ENCODE results near the gene NME7.

Gene NME7

DNA sequence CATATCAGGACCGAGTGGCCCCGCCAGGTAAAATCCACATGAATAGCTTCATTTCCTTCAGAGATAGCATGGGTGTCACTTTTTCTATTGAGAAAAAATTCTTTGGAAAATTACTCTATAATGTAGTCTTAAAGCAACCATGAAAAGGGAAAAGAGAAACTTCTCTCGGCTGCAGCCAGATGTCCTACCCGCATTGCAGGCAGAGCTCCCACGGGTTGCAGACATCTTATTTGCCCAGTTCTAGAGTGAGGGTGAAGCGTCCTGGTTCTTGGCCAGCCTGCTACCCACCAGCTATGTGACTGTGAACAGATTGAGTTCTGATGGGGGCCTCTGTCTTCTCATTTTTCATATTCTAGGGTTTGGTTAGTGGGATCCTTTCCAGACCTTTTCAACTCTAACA lies 256.1 kb downstream of the NME7 start:
- no peak for DNase-seq
- Mint-ChIP-seq H3K4me1 (ENCODE audit: low read depth in 2 of 2) (peaks cover 32 to 41% of the 10 kb centered on the region in 2 donors), H3K27ac (no peak overlapping the region), H3K4me3 (no peak overlapping the region), H3K9me3 (no peaks in the 10 kb centered on the region), H3K27me3 (no peaks in the 10 kb centered on the region), H3K36me3 (ENCODE audit: insufficient read depth) (peaks cover 7% of the 10 kb centered on the region)
- ATAC-seq (replicated peaks) = no peak

DNA sequence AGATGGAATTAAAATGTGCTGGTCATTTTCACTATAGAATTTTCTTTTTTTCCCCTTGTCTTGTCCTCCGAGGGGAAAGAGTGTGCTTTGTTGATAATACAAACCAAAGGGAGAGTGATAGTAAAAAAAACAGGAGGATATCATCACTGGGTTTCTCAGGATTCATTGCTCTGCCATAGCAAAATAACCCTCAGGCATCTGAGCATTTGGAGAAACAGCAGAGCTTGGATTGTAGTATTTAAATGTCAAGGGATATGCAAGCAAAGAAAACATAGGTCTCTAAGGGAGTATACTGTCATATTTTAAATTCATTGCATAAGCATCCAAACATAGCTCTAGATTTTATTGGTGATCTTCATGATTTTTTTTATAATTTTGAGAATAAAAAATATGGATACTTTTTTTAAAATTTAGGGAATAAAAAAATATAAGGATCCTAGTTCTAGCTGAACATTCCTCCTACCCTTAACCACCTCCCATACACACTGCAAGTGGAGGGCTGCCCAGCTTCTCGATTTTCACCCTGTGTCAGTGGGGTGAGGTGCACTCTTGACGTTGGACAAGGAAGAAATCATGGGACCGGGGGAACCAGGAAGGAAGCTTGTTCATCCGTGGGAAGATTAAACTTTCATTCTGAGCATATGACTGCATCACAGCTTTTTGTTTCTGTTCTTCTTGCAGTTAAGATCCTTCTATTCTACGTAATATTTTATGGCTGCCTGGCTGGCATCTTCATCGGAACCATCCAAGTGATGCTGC lies 256.7 kb downstream of the NME7 start:
- Mint-ChIP-seq H3K4me1 (ENCODE audit: low read depth in 2 of 2) (peaks cover 28 to 35% of the 10 kb centered on the region in 2 donors), H3K27me3 (no peaks in the 10 kb centered on the region), H3K4me3 (peak overlapping the region; percentile 48 to 85), H3K36me3 (ENCODE audit: insufficient read depth) (peaks cover 7% of the 10 kb centered on the region), H3K27ac (no peak overlapping the region), H3K9me3 (no peaks in the 10 kb centered on the region)
- DNase-seq (no peak), ATAC-seq (replicated peaks) (no peak)

DNA sequence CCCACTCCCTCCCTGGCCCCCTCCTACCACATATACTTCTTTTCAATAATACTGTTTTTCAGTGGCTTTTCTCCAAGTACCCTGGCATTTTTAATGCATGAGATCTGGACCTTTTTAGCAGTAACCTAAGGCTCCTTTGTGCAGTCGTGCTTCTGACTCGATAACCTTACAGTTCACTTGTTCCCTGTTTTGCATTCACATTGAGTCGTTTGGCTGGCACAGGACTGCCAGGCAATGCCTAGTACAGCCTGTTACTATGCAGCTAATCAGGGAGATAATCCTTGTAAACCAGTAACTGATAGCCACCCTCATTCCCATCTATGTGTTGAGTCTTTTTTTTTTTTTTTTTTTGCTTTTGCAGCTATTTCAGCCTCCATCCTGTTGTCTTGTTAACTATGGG lies 257.4 kb downstream of the NME7 start:
- Mint-ChIP-seq H3K4me3 (peak overlapping the region; percentile 61 to 85), H3K9me3 (no peaks in the 10 kb centered on the region), H3K27me3 (no peaks in the 10 kb centered on the region), H3K36me3 (ENCODE audit: insufficient read depth) (peaks cover 7% of the 10 kb centered on the region), H3K27ac (peak overlapping the region in 1 of 2 donors; percentile 64), H3K4me1 (ENCODE audit: low read depth in 2 of 2) (peaks cover 31 to 35% of the 10 kb centered on the region in 2 donors)
- no peak for DNase-seq
- ATAC-seq (replicated peaks) = no peak

DNA sequence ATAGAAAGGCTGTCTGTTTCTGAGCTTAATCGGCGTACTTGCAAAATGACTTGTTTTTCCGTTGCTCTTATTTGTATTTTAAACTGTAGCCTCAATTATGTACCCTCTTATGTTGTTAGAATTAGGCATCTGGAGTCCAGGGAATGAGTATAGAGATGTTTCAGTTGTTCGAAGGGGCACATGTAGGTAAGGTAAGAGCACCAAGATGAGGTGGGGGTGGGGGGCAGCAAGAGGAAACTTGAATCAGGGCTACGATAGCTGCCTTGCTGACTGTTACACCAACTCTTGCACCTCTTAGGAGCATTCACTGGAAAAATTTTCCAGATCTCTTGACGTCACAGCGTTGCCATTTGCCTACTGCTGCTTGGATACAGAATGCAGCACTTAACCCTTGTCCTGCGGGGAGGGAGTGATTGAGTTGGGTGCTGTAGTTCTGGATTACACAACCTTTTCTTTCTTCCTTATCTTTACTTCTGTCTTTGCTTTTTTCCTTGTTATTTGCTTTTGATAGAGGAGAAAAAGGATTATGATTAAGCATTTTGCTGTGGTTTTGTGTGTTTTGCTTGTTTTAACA lies 257.9 kb downstream of the NME7 start:
- H3K4me1 Mint-ChIP-seq (ENCODE audit: low read depth in 2 of 2) = peaks cover 36 to 41% of the 10 kb centered on the region in 2 donors
- H3K27me3 Mint-ChIP-seq = no peaks in the 10 kb centered on the region
- no peaks in the 10 kb centered on the region for H3K9me3 Mint-ChIP-seq
- H3K36me3 Mint-ChIP-seq (ENCODE audit: insufficient read depth) = peaks cover 7% of the 10 kb centered on the region
- no peak for ATAC-seq (replicated peaks)
- DNase-seq = no peak
- peak overlapping the region in 1 of 2 donors; percentile 64 for H3K27ac Mint-ChIP-seq
- peak overlapping the region; percentile 61 to 85 for H3K4me3 Mint-ChIP-seq

DNA sequence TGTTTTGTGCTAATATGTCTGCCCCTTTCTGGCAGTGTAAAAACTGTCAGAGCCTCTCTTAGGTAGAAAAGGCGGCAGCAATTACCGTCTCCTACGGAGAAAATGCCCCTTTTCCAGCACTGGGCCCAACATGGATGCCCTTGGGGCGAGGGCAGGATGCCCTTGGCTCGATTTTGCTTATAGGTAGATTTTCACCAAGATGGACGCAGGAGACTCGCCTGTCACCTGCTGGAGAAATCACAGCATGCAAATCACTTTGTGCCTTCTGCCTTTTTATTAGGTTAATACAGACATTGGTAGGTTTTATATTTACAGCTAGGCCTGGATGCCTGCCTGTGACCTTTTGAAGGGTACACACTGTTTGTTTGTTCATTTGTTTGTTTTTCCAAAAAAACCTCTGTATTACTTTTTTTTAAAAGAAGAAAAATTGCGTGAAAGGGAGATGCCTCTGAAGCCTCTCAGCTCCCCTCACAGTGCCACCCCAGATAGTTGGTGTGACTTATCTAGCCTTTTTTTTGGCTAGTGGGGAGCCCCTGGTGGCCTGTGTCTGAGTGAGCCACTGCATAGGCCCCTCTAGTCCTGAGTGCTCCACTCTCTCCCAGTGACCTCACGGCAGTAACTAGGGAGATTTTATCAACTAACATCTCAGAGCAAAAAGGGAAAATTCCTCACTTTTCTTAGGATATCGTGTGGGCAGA lies 258.6 kb downstream of the NME7 start:
- H3K4me1 Mint-ChIP-seq (ENCODE audit: low read depth in 2 of 2) = peaks cover 36 to 43% of the 10 kb centered on the region in 2 donors

DNA sequence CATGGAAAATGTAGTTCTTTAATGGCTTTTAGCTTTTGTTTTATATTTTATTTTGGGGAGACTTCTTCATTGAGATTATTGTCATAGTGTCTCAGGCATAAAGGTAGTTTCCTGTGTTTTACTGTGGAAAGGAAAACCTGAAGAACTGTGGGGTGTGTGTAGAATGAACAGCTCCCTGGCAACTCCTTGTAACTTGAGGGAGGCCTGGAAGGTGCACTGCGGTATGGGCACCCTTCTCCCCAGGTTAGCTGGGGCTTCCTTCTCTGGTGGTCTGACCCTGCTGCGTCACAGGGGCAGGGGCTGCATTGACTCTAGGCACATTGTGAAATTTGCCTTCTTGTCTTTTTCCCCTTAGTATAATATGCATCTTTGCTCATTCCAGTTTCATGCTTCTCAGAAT lies 259.4 kb downstream of the NME7 start:
- Mint-ChIP-seq H3K36me3 (ENCODE audit: insufficient read depth) (peaks cover 7% of the 10 kb centered on the region), H3K9me3 (no peaks in the 10 kb centered on the region), H3K4me3 (peak overlapping the region; percentile 82 to 85), H3K27ac (peak overlapping the region in 1 of 2 donors; percentile 81), H3K27me3 (no peaks in the 10 kb centered on the region), H3K4me1 (ENCODE audit: low read depth in 2 of 2) (peaks cover 36 to 43% of the 10 kb centered on the region in 2 donors)
- no peak for ATAC-seq (replicated peaks)
- no peak for DNase-seq

More for the DNA sequence above, 258.6 kb downstream of the NME7 start:
- peak overlapping the region in 1 of 2 donors; percentile 3 for H3K27ac Mint-ChIP-seq
- H3K36me3 Mint-ChIP-seq (ENCODE audit: insufficient read depth) = peaks cover 7% of the 10 kb centered on the region
- H3K27me3 Mint-ChIP-seq = no peaks in the 10 kb centered on the region
- H3K4me3 Mint-ChIP-seq = peak overlapping the region; percentile 61 to 85
- H3K9me3 Mint-ChIP-seq = no peaks in the 10 kb centered on the region
- ATAC-seq (replicated peaks) (no peak), DNase-seq (no peak)

DNA sequence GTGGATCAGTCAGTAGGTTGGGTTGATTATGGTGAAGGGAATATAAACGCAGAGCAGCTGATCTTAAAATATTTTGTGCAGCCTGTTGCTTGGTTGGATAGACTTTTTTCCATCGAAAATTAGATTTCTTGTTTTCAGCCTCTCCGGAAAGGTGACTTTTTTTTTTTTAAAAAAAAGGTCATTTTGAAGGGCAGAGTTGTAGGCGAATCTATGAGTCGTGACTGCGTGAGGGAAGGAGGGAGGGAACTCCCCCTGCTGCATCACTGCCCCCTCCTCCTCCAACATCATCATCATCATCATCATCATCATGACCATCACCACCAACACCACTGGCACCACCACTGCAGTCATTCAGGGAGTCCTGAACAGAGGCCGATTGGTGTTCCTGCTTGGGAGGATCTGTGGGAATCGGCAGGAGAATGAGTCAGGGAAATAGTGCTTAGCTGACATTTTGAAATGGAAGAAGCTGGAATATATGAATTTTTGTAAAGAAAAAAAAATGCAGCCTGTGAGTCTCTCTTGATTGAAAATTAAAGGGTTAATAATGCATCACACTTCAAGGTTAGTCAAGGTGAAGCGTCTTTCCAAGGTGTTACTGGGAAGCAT lies 259.9 kb downstream of the NME7 start:
- DNase-seq (no peak), ATAC-seq (replicated peaks) (no peak)
- Mint-ChIP-seq H3K9me3 (no peaks in the 10 kb centered on the region), H3K4me1 (ENCODE audit: low read depth in 2 of 2) (peaks cover 36 to 43% of the 10 kb centered on the region in 2 donors), H3K27ac (peak overlapping the region; percentile 56 to 81), H3K27me3 (no peaks in the 10 kb centered on the region), H3K36me3 (ENCODE audit: insufficient read depth) (peaks cover 3% of the 10 kb centered on the region), H3K4me3 (peak overlapping the region; percentile 82 to 85)

DNA sequence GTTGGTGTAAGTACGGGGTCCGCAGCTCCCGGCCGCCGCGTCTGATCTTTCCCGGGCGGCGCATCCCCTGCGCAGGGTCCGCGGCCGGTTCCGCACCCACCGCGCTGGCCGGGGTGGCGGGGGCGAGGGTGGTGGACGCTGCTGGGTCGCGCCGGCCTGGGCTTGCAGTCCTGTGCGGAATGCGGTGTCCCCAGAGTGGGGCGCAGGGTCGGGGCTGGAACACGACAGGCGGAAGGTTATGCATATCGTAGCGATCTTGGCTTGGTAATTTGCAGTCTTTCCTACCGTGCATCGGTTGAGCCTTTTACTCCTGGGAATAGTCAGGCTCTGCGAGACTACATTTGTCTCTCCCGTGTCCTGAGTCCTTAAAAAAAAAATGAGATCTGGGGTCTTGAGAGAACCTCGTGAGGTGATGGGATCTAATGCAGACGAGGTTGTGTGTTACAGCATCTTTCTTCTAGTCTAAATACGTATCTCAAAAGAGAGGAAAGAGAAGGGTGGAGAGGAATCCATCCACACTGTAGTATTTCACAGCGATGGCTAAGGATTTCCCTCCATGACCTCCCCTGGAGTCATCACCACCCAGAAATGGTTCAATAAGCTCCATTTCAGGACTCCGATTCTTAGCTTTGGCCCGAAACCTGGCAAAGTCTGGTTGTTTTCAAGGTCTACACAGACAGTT lies 260.5 kb downstream of the NME7 start:
- no peaks in the 10 kb centered on the region for H3K27me3 Mint-ChIP-seq
- H3K4me3 Mint-ChIP-seq = peak overlapping the region; percentile 82 to 85
- H3K27ac Mint-ChIP-seq = peak overlapping the region; percentile 56 to 81
- peaks cover 36 to 43% of the 10 kb centered on the region in 2 donors for H3K4me1 Mint-ChIP-seq (ENCODE audit: low read depth in 2 of 2)
- ATAC-seq (replicated peaks) = no peak
- peak in 1 of 3 experiments; percentile 9 for DNase-seq
- H3K36me3 Mint-ChIP-seq (ENCODE audit: insufficient read depth) = peaks cover 3% of the 10 kb centered on the region
- H3K9me3 Mint-ChIP-seq = no peaks in the 10 kb centered on the region

DNA sequence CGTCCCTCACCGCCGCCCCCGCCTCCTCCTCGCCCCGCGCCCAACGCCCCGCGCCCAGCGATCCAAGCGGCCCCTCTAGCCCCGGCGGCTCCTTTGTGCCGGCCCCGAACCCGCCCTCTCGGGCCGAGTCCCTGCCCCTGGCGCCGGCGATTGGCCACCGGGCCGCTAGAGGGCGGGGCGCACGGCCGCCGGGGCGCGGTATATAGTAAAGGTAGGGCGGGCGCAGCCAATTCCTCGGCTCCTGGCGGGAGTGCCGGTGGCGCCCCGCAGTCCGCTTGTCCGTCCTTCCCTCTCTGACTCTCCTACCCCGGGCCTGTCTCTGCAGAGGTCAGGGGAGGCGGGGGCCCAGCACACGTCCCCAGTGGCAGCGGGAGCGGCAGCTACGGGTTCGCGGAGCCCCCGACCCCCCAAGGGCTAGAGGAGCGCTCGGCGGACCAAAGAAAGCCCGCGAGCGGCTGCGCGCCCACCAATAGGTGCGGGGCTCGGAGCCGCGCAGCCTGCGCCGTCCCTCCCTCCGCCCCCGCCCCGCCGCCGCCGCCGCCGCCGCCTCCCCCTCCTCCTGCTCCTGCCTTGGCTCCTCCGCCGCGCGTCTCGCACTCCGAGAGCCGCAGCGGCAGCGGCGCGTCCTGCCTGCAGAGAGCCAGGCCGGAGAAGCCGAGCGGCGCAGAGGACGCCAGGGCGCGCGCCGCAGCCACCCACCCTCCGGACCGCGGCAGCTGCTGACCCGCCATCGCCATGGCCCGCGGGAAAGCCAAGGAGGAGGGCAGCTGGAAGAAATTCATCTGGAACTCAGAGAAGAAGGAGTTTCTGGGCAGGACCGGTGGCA lies 261.3 kb downstream of the NME7 start, which contains the start of gene ATP1B1:
ATP1B1 (plus strand) TSS at position 596 of the 826 bp plus-strand sequence; CDS start at position 736, 140 bp downstream.
- Mint-ChIP-seq H3K9me3 (no peaks in the 10 kb centered on the region), H3K4me3 (peak within 1 kb of the TSS; percentile 82 to 85), H3K27me3 (no peaks in the 10 kb centered on the region), H3K36me3 (ENCODE audit: insufficient read depth) (peaks cover 3% of the 10 kb centered on the region), H3K4me1 (ENCODE audit: low read depth in 2 of 2) (peaks cover 36 to 43% of the 10 kb centered on the region in 2 donors), H3K27ac (peak within 1 kb of the TSS; percentile 56 to 81)
- ATAC-seq (replicated peaks) (peak; percentile 88), DNase-seq (peak; percentile 76 to 81 (median 81))

DNA sequence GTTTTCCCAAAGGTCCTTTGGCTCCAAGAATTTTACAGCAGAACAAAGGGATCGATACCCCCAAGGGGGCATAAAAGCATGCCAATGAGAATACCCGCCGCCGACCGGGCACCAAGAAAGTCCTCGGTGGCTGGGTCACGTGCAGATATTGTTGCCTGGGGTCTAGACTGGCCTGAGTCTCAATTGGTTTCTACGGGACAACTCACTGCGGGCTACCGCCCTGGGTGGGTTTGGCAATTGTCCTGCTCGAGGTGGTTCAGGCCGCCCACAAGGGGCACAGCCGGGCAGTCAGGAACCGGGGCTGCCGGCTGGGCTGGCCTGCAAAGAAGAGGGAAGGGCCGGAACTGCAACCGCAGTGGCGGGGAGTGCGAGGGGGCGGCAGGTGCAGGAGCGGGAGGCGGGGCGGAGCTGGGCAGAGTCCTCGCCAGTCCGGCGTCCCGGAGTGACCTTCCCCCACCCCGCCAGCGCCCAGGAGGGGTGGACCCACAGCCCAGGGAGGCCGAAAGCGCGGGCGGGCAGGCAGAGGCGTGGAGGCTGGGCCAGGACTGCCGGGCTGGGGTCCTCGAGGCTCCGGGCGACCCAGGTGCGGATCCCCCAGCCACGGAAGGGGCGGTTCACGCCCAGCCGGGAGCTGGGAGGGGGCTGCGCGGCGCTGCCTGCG lies 262.0 kb downstream of the NME7 start:
- H3K4me1 Mint-ChIP-seq (ENCODE audit: low read depth in 2 of 2) = peaks cover 32 to 40% of the 10 kb centered on the region in 2 donors
- H3K36me3 Mint-ChIP-seq (ENCODE audit: insufficient read depth) = peaks cover 3% of the 10 kb centered on the region
- DNase-seq (no peak), ATAC-seq (replicated peaks) (peak; percentile 8)
- H3K27ac Mint-ChIP-seq = peak overlapping the region in 1 of 2 donors; percentile 53
- no peaks in the 10 kb centered on the region for H3K9me3 Mint-ChIP-seq
- H3K27me3 Mint-ChIP-seq = no peaks in the 10 kb centered on the region
- H3K4me3 Mint-ChIP-seq = peak overlapping the region; percentile 82 to 85

DNA sequence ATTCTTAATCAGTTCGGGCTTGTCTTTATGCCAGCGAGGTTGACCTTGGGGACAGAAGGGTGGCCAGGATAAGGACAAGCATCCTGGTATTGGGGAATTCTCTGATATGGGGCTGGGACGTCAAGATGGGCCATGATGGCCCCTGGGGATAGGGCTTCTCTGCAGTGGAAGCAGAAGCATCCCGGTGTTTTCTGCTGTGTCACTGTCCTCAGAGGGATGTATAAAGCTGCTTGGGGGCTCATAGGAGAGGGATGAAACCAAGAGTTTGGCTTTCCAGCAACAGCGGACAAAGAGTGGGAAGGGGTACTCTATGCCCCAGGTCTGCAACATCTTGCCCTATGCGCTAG lies 262.5 kb downstream of the NME7 start:
- Mint-ChIP-seq H3K27ac (peak overlapping the region in 1 of 2 donors; percentile 53), H3K36me3 (ENCODE audit: insufficient read depth) (peaks cover 3% of the 10 kb centered on the region), H3K27me3 (no peaks in the 10 kb centered on the region)

DNA sequence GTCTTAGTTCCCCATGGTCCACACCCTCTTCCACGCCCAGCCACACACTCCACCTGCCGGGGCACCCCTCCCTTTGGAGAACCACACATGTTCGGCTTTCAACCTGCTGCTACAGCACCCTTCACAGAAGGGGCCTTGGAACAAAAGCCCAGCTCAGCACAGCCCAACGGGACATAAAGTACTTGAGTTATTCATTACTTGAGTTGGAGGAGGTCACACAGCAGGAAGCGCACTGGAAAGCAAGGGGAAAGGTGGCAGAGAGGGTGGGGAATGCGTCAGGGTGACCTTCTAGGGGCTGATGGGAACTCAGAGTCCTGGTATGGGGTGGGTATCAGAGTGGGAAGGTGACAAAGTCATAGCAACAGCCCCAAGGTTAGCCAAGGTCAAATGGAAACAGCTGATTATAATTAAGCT lies 264.1 kb downstream of the NME7 start:
- Mint-ChIP-seq H3K27me3 (no peaks in the 10 kb centered on the region), H3K36me3 (ENCODE audit: insufficient read depth) (peaks cover 3% of the 10 kb centered on the region), H3K4me3 (no peak overlapping the region), H3K9me3 (no peaks in the 10 kb centered on the region), H3K4me1 (ENCODE audit: low read depth in 2 of 2) (peaks cover 15 to 21% of the 10 kb centered on the region in 2 donors), H3K27ac (no peak overlapping the region)
- no peak for ATAC-seq (replicated peaks)
- DNase-seq = no peak

More for the DNA sequence above, 262.5 kb downstream of the NME7 start:
- ATAC-seq (replicated peaks) (no peak), DNase-seq (no peak)
- Mint-ChIP-seq H3K4me1 (ENCODE audit: low read depth in 2 of 2) (peaks cover 27 to 35% of the 10 kb centered on the region in 2 donors), H3K9me3 (no peaks in the 10 kb centered on the region), H3K4me3 (peak overlapping the region; percentile 82 to 85)

Data from effector memory CD8-positive, alpha-beta T cell (primary cell).